Measurements from ENCODE around the gene ZBBX. TPM values are rescaled to one million over a fixed set of nuclear protein-coding genes. Genes with fewer than 3 reads are reported as not detected.

The ZBBX gene
- total RNA-seq, 1 donor from 2014 or later = 1.9 TPM

- DNase-seq (ENCODE audit: low spot score in 2 of 2, unreplicated experiment in 2 of 2) = no peak
- TF ChIP-seq CTCF (IDR thresholded peaks at IDR 0.05; ENCODE audit: unreplicated experiment) = no peak
- no peak overlapping the region for H3K27ac Mint-ChIP-seq
- no peaks in the 10 kb centered on the region for H3K27me3 Mint-ChIP-seq (ENCODE audit: low read depth)
- no peaks in the 10 kb centered on the region for H3K36me3 Mint-ChIP-seq
- H3K4me1 Mint-ChIP-seq = no peaks in the 10 kb centered on the region
- no peaks in the 10 kb centered on the region for H3K9me3 Mint-ChIP-seq
- H3K4me3 Mint-ChIP-seq = no peak overlapping the region
Observed at GRCh38 chr3:167361306-167361705, 18.8 kb downstream of the ZBBX start.

- Mint-ChIP-seq H3K27ac (no peak overlapping the region), H3K9me3 (no peaks in the 10 kb centered on the region), H3K27me3 (ENCODE audit: low read depth) (peaks cover 20% of the 10 kb centered on the region), H3K36me3 (no peaks in the 10 kb centered on the region), H3K4me1 (no peaks in the 10 kb centered on the region), H3K4me3 (no peak overlapping the region)
- DNase-seq (ENCODE audit: low spot score in 2 of 2, unreplicated experiment in 2 of 2) = no peak
- TF ChIP-seq CTCF (IDR thresholded peaks at IDR 0.05; ENCODE audit: unreplicated experiment) = no peak
Observed at GRCh38 chr3:167355446-167355845, 24.7 kb downstream of the ZBBX start.

GRCh38 chr3:167354751-167355150, 25.3 kb downstream of the ZBBX start:
- Mint-ChIP-seq H3K27ac (no peak overlapping the region), H3K27me3 (ENCODE audit: low read depth) (peaks cover 20% of the 10 kb centered on the region), H3K9me3 (no peaks in the 10 kb centered on the region)

GRCh38 chr3:167350245-167350862, 29.7 kb downstream of the ZBBX start:
- no peak overlapping the region for H3K4me3 Mint-ChIP-seq
- H3K9me3 Mint-ChIP-seq = peaks cover 4% of the 10 kb centered on the region
- H3K27ac Mint-ChIP-seq = no peak overlapping the region
- H3K4me1 Mint-ChIP-seq = no peaks in the 10 kb centered on the region
- DNase-seq (ENCODE audit: low spot score in 2 of 2, unreplicated experiment in 2 of 2) = no peak
- TF ChIP-seq CTCF (IDR thresholded peaks at IDR 0.05; ENCODE audit: unreplicated experiment) = peak; percentile 53
- H3K36me3 Mint-ChIP-seq = no peaks in the 10 kb centered on the region
- H3K27me3 Mint-ChIP-seq (ENCODE audit: low read depth) = peaks cover 29% of the 10 kb centered on the region

More at GRCh38 chr3:167354751-167355150, 25.3 kb downstream of the ZBBX start:
- Mint-ChIP-seq H3K36me3 (no peaks in the 10 kb centered on the region), H3K4me3 (no peak overlapping the region), H3K4me1 (no peaks in the 10 kb centered on the region)
- no peak for TF ChIP-seq CTCF (IDR thresholded peaks at IDR 0.05; ENCODE audit: unreplicated experiment)
- no peak for DNase-seq (ENCODE audit: low spot score in 2 of 2, unreplicated experiment in 2 of 2)

GRCh38 chr3:167346171-167346570, 33.9 kb downstream of the ZBBX start:
- H3K4me1 Mint-ChIP-seq = no peaks in the 10 kb centered on the region
- H3K9me3 Mint-ChIP-seq = peaks cover 4% of the 10 kb centered on the region

More at GRCh38 chr3:167346171-167346570, 33.9 kb downstream of the ZBBX start:
- no peak overlapping the region for H3K27ac Mint-ChIP-seq
- TF ChIP-seq CTCF (IDR thresholded peaks at IDR 0.05; ENCODE audit: unreplicated experiment) = no peak
- no peak for DNase-seq (ENCODE audit: low spot score in 2 of 2, unreplicated experiment in 2 of 2)
- H3K36me3 Mint-ChIP-seq = no peaks in the 10 kb centered on the region
- H3K27me3 Mint-ChIP-seq (ENCODE audit: low read depth) = peaks cover 28% of the 10 kb centered on the region
- H3K4me3 Mint-ChIP-seq = no peak overlapping the region

Data from mesothelial cell of epicardium (in vitro differentiated cells).